ENCODE results near the gene NDUFAF7.
A peak's percentile ranks its signal among the peaks of the same experiment; 100 is the strongest.
"Not testable (repeated sequence)": the region's sequence is repeated elsewhere in the genome, so short reads cannot be mapped to it uniquely, and the experiment has no call there.

Gene NDUFAF7

DNA sequence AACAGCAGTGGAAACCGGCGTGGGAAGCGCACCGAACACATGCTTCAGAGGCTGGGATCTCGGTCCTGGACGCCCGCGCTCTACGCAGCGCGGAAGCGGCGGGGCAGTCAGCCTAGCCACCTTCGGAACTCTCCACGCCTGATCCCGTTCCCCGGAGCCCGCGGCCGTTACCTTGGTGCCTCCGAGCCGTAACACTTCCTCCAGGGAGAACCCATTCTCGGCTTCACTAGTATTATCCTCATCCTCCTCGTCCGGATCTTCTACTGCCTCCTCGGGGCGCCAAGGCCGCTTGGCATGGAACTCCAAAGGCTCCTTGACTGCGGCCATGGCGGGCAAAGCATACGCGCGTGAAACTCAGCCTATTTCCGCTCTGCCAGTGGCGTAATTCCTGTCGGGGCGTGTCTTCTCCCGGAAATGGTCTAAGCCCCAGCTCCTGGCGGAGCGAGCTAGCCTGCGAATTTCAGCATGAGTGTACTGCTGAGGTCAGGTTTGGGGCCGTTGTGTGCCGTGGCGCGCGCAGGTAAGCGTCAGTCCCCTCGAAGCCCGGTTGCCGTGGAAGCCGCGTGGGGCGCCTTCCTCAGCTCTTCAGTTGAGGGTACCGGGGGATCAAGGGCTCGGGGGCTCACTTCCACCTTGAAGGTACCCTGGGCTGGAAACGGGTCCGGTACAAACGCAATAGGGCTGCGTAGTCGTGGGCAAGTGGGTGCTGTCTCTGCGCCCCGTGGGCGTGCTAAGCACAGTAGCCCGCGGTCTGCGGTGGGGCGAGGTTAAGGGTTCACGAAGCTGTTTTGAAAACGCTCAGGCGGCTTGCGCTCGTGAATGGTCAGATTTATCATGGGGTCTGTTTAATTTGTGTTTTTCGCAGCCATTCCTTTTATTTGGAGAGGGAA lies at the start of gene NDUFAF7, which contains the start of gene CEBPZ:
NDUFAF7 (plus strand) TSS at position 418 of the 890 bp plus-strand sequence; CDS start at position 466, 48 bp downstream.
CEBPZ (minus strand) TSS at position 356 of the 890 bp plus-strand sequence; CDS start at position 327, 29 bp downstream.
- DNase-seq (ENCODE audit: low read depth) = peak; percentile 96

DNA sequence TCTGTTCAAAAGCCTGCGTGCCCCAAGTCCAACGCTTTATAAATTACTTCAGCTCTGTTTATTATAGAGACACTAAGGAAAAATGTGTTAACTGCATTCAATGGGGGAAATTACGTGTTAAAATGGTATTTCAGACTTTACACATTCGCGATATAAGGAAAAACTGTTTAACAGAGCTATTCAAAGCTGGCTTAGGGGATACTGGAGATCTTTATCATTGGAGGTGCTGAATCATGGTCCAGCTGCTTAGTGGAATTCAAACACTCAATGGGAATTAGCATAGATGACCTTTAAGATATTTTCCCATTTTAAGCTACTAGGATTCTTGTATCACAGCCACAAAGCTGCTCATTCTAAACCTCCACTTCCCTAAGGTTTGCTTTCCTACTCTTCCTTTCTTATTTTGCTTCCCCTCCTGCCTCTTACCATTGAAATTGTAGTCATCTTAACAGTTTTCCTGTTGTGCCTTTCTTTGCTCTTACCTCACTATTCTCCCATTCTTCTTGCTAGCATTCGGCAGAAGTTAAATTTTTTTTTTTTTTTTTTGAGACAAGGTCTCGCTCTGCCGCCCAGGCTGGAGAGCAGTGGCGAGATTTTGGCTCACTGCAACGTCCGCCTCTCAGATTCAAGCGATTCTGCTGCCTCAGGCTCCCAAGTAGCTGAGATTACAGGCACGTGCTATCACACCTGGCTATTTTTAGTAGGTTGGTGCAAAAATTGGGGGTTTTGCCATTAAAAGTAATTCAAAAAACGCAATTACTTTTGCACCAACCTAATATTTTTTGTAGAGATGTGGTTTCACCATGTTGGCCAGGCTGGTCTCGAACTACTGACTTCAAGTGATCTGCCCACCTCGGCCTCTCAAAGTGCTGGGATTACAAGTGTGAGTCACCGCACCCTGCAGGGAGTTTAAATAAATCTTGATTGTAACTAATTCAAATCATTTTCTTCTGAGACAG lies 49.5 kb upstream of the NDUFAF7 start:
- DNase-seq (ENCODE audit: low read depth) = peak; percentile 64

DNA sequence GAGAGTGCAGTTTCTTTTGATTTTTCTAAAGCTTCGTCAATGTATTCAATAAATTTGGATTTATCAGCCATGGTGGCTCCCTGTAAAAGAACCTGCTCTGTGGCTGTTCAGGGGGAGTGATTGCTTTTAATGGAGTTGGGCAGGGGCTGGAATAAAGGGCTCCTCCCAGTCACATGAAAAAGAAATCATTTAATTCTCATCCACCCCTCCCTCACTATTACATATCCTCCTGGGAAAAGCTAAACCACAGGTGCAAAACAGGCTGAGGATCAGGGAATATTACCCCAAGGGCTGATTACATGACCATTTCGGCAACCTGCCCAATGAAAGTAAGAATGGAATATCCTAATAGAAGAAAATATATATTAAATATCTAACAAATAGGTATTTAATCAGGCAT lies 42.9 kb upstream of the NDUFAF7 start, which contains the start of gene SULT6B1:
SULT6B1 (minus strand) TSS at position 101 of the 400 bp plus-strand sequence; CDS start at position 71, 30 bp downstream.
- no peak for DNase-seq (ENCODE audit: low read depth)

GRCh38 chr2:37189452-37190153 lies 41.9 kb upstream of the NDUFAF7 start:
- DNase-seq (ENCODE audit: low read depth) = peak; percentile 93

GRCh38 chr2:37190290-37190689 lies 41.2 kb upstream of the NDUFAF7 start:
- no peak for DNase-seq (ENCODE audit: low read depth)

DNA sequence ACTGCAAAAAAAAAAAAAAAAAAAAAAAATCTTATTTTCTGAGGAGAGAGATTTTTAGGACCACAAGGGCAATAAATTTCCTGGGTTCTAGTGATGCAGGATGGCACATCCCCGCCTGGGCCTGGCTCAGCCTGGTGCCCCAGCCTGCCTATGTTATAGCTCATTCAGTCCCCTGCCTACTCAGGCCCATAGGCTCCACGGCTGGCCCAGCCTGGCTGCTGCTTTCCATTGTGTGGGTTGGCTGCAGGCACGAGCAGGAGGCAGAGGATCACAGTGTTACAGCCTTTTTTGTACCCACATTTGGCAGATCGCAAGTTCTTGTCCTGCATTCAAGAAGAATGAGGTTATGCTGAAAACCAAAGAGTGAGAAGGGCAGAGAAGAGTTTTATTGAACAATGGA lies 40.2 kb upstream of the NDUFAF7 start:
- DNase-seq (ENCODE audit: low read depth) = no peak

DNA sequence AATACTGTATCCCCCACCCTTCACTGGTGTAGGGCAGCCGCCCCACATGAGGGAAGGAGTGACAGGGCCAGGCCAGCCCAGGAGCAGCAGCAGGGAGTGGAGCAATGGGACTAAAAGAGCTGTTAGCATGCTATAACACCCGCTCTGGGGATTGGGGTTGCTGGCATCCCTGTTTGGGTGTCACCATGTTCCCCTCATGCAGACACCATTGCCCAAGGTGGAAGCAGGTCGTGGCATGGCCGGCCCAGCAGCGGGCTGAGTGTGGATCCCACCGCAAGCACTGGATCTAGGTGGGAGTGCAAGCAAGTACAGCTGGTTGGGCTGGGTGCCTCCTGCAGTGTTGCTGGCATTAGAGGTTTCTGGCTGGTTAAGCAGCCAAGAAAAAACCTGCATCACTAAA lies 39.7 kb upstream of the NDUFAF7 start:
- no peak for DNase-seq (ENCODE audit: low read depth)

DNA sequence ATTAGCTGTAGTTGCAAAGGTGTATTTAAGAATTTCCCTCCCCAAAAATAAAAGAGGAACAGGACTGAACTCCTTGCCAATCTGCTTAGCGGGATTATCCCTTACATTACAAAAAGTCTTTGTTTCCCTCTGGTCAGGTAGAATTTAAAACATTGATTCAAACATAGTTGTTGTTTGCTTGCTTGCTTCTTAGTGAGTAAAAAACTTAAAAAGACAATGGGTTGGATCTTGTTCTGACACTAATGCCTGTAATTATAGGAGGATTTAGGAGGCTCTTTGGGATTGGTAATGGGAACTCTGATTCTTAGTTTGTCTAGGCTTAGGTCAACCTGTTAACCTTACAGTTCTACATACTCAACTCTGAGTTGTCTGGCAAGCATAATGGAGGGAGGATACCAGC lies 38.9 kb upstream of the NDUFAF7 start:
- DNase-seq (ENCODE audit: low read depth) = no peak

DNA sequence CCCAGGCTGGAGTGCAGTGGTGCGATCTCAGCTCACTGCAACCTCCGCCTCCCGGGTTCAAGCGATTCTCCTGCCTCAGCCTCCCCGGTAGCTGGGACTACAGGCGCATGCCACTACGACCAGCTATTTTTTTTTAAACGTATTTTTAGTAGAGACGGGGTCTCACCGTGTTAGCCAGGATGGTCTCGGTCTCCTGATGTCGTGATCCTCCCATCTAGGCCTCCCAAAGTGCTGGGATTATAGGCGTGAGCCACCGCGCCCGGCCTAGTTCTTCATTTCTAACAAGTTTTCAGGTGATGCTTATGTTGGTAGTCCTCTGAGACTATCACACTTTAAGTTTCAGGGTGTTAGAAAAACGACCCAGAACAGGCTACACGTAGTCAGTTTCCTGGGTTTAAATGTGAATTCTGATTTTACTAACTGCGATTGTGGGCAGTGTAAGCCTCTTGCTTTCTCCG lies 35.6 kb upstream of the NDUFAF7 start:
- not testable (repeated sequence) for DNase-seq (ENCODE audit: low read depth)

DNA sequence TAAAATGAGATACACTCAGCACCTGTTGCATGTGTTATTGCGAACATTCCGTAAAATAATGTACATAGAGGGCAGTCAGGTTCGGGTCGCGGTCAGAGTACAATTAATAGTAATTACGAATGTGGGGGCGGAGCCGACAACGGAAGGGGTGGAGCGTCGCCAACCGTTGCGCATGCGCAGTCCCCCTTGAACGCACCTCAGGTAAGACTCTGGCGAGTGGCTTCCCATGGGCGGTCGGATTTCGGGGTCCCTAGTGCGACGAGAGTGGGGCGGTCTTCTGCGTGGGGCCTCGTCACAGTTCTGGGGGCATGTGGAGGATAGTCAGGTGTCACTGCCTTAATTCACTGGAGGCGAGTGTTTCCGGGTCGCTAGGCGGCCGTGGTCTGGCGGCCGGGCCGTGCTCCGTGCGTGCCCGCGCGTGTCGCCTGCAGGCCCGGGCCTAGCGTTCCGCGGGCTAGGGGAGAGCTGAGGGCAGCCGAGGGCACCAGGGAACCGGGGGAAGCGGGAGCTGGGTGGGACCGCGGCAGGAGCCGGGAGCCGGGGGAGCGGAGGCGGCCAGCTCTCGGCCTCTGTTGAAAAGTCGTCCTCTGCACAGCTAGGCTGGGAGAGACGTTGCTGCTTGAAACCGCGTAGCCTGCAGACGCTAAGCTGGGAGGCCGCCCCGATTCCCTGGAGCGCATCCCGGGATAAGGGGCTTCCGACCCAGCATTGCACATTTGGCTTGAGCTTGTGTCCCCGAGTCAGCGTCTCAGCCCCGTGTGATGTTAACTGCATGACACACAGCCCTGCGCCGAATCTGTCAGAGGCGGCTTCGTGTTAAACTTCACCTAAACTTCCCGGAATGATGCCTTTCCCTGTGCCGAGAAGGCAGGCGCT lies 34.9 kb upstream of the NDUFAF7 start, which contains the start of gene CEBPZOS:
CEBPZOS (plus strand) TSS at position 177 of the 876 bp plus-strand sequence. CDS start 3,209 bp downstream, outside the sequence.
- peak; percentile 81 for DNase-seq (ENCODE audit: low read depth)

DNA sequence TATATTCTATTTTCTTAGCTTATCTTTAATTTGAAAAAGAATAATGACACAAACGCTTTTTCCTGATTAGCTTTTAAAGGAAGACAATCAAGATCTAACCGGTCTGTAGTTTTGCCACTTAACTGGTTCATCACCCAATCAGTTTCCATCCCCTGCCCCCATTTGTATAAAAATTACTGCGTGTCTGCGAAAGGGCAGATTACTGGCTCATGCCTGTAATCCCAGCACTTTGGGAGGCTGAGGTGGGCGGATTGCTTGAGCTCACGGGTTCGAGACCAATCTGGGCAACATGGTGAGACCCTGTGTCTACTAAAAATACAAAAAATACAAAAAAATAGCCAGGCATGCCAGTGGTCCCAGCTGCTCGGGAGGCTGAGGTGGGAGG lies 32.8 kb upstream of the NDUFAF7 start:
- no peak for DNase-seq (ENCODE audit: low read depth)

GRCh38 chr2:37201208-37201607 lies 30.2 kb upstream of the NDUFAF7 start:
- no peak for DNase-seq (ENCODE audit: low read depth)

GRCh38 chr2:37201766-37202165 lies 29.7 kb upstream of the NDUFAF7 start:
- DNase-seq (ENCODE audit: low read depth) = peak; percentile 71

GRCh38 chr2:37203708-37204107 lies 27.8 kb upstream of the NDUFAF7 start:
- DNase-seq (ENCODE audit: low read depth) = no peak

DNA sequence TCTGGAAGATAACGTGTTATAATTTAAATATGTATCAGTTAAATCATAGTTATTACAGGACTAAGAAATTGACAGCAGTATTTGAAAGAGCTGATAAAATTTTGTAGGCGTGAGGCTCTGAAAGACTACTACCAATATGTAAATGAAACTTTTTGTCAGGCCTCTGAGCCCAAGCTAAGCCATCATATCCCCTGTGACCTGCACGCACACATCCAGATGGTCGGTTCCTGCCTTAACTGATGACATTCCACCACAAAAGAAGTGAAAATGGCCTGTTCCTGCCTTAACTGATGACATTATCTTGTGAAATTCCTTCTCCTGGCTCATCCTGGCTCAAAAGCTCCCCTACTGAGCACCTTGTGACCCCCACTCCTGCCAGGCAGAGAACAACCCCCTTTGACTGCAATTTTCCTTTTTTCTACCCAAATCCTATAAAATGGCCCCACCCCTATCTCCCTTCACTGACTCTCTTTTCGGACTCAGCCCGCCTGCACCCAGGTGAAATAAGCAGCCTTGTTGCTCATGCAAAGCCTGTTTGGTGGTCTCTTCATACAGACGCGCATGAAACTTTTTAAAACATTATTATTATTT lies 26.3 kb upstream of the NDUFAF7 start:
- DNase-seq (ENCODE audit: low read depth) = not testable (repeated sequence)

- no peak for DNase-seq (ENCODE audit: low read depth)
Measured at GRCh38 chr2:37205689-37206341, 25.6 kb upstream of the NDUFAF7 start.

- DNase-seq (ENCODE audit: low read depth) = not testable (repeated sequence)
Measured at GRCh38 chr2:37206760-37207159, 24.7 kb upstream of the NDUFAF7 start.

DNA sequence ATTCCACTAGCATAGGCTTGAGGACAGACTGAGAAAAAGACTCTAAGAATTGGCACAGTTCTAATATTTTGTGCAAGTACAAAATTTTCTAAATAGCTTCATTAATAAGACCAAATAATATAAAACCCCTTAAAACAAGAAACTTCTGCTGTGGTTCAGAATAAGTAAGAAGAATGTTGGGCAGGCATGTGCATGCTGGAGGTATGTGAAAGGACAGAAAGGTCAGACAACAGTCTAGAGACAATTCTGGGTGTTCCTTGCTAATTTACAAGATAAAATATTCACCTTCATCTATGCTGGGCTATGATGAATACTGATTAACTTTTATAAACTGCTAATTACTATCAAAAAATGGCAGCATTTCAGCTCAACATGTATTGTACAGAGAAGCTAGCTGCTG lies 20.2 kb upstream of the NDUFAF7 start:
- DNase-seq (ENCODE audit: low read depth) = no peak

DNA sequence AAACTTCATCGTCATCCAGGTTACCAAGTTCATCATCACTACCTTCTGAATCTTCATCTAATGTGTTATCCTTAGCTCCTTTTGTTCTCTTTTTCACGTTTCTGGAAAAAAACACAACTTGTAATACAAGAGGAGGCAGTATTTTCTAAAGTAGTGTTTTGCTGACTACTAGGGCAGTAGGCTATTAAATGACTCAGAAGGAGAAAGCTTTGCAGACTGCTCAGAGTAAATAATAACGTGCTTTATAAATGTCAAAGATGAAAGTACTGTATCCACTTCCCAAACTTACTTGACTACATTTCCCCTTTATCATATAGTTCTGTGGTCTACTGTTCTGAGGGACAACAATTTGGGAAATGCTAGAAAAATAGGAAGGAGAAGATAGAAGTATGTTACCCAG lies 19.5 kb upstream of the NDUFAF7 start:
- DNase-seq (ENCODE audit: low read depth) = no peak

- DNase-seq (ENCODE audit: low read depth) = no peak
Measured at GRCh38 chr2:37215250-37215649, 16.2 kb upstream of the NDUFAF7 start.
